Measurements from ENCODE around the gene EVX2. TPM values are rescaled to one million over a fixed set of nuclear protein-coding genes. Genes with fewer than 3 reads are reported as not detected.

Gene EVX2
- polyA plus RNA-seq, 1 of the 3 experiments (the other 2 are of a cell fraction): not detected

GRCh38 chr2:176095421-176095820 is 11.7 kb upstream of the EVX2 start:
- Histone ChIP-seq H4K20me1 (ENCODE audit: insufficient read depth) (no peaks in the 10 kb centered on the region), H2AFZ (ENCODE audit: low read depth) (no peak overlapping the region), H3K4me3 (ENCODE audit: low read depth in 2 of 2, low read length in 1 of 2) (no peak overlapping the region), H3K27ac (ENCODE audit: low read depth in 2 of 2, low read length in 1 of 2) (no peak overlapping the region), H3K4me1 (ENCODE audit: control insufficient read depth in 1 of 2, insufficient read depth in 2 of 2, low read depth in 1 of 2, low read length in 1 of 2) (peaks cover 0 to 25% of the 10 kb centered on the region in 2 experiments; a peak in 2 of 4 replicates), H3F3A (replicated peaks; ENCODE audit: insufficient read depth) (no peaks in the 10 kb centered on the region), H3K27me3 (ENCODE audit: insufficient read depth) (peaks cover 94% of the 10 kb centered on the region), H3K9me2 (no peaks in the 10 kb centered on the region), H3K9ac (no peak overlapping the region), H3K79me2 (ENCODE audit: insufficient read depth) (no peaks in the 10 kb centered on the region), H3K9me3 (no peaks in the 10 kb centered on the region), H3K4me2 (no peak overlapping the region), H3K36me3 (replicated peaks in 1 of 2; ENCODE audit: control insufficient read depth in 1 of 2, insufficient read depth in 2 of 2, low read length in 1 of 2) (no peaks in the 10 kb centered on the region)
- no peak for DNase-seq
- 44% methylated on average over 5 of the region's 5 CpGs for WGBS (ENCODE audit: low lambda C conversion rate)
- POLR2A ChIA-PET: no interaction called here
- no peak for TF ChIP-seq ZBTB33 (IDR thresholded peaks at IDR 0.05; ENCODE audit: borderline replicate concordance, low read depth)
- no peak for TF ChIP-seq GATA2 (CRISPR knock-in tag; IDR thresholded peaks at IDR 0.05)
- TF ChIP-seq FOXM1 (IDR thresholded peaks at IDR 0.05; ENCODE audit: low read depth): no peak
- TF ChIP-seq USF2 (IDR thresholded peaks at IDR 0.05; ENCODE audit: borderline replicate concordance, low read depth, low read length): no peak
- no peak for TF ChIP-seq PBX3 (IDR thresholded peaks at IDR 0.05)
- no peak for TF ChIP-seq TEAD4 (IDR thresholded peaks at IDR 0.05; ENCODE audit: borderline replicate concordance, insufficient read depth)
- no peak for TF ChIP-seq CHD2 (IDR thresholded peaks at IDR 0.05; ENCODE audit: low read length, partially characterized antibody)
- no peak for TF ChIP-seq REST (IDR thresholded peaks at IDR 0.05; ENCODE audit: low read depth, low read length)
- no peak for TF ChIP-seq RXRA (IDR thresholded peaks at IDR 0.05; ENCODE audit: borderline replicate concordance, low read depth)
- TF ChIP-seq TAF1 (IDR thresholded peaks at IDR 0.05; ENCODE audit: borderline replicate concordance, low read depth, low read length): no peak
- TF ChIP-seq GABPA (IDR thresholded peaks at IDR 0.05; ENCODE audit: low read depth): no peak
- TF ChIP-seq IRF3 (IDR thresholded peaks at IDR 0.05; ENCODE audit: low read depth, low read length): no peak
- TF ChIP-seq EP300 (IDR thresholded peaks at IDR 0.05; ENCODE audit: borderline replicate concordance in 1 of 2, low read depth in 1 of 2, low read length in 1 of 2): no peak
- TF ChIP-seq POLR2AphosphoS5 (IDR thresholded peaks at IDR 0.05; ENCODE audit: low read depth, low read length): no peak
- CTCF ChIA-PET: interaction anchor here (0.7 to 13.5 kb wide), 13 partner anchors 12 to 1398 kb away, joined by 3 to 264 read pairs (median 20); partner anchors contain the start of genes EVX2, HOXD10, HOXD11 and HOXD9
